GM12878 (cell line): ENCODE data around the gene SNAPC4. TPM values are rescaled to one million over a fixed set of nuclear protein-coding genes. Genes with fewer than 3 reads are reported as not detected.

Experiments
- ATAC-seq: fragments of 200-7000 bp; cut with Tn5 transposase; 3 replicates; pipeline ENCODE4 v1.9.1; 2020; ENCODE audit warnings: mild to moderate bottlenecking, moderate library complexity
- BruUV-seq: library from RNA; stranded (reverse); fragments of 400-500 nt; replicated peaks from 2 replicates; lab custom pipeline; 2021; lab: Mats Ljungman, UMichigan
- CTCF ChIA-PET: fragments of 300-600 bp; sonication (Branson Sonifier 250); formaldehyde crosslinking; extraction: SDS; loops from one replicate; lab custom pipeline; 2021; ENCODE audit warnings: inconsistent platforms; lab: Yijun Ruan, JAX
- POLR2A ChIA-PET: fragments of 350-600 bp; formaldehyde crosslinking; extraction: SDS; loops from one replicate; lab custom pipeline; 2021; ENCODE audit warnings: inconsistent platforms; lab: Charles Lee
- RAD21 ChIA-PET: fragments of 300-600 bp; sonication (Branson Sonifier 250); formaldehyde crosslinking; loops from one replicate; lab custom pipeline; 2023; ENCODE audit warnings: antibody characterized with exemption; ENCODE audit not compliant: unreplicated experiment; lab: Charles Lee
- SMC1A ChIA-PET: fragments of 300-600 bp; sonication (Branson Sonifier 250); formaldehyde crosslinking; loops from one replicate; lab custom pipeline; 2023; ENCODE audit not compliant: unreplicated experiment, uncharacterized antibody; lab: Charles Lee
- DNase-seq: peaks from one replicate; pipeline ENCODE4 v3.0.0-alpha.2; 2011; ENCODE audit warnings: low read depth, low spot score
- FAIRE-seq: peaks from 3 replicates; lab custom pipeline; 2011; peaks lifted over from hg19 to GRCh38; lab: Jason Lieb, UNC
- H2AFZ ChIP-seq: 2 replicates; pipeline ENCODE4 v1.6.0; 2011; ENCODE audit warnings: low read depth, low read length, control low read depth; ENCODE audit not compliant: control insufficient read depth
- H3K27ac ChIP-seq: 2 replicates; pipeline ENCODE4 v1.5.1; 2011; ENCODE audit warnings: control low read depth; ENCODE audit not compliant: control insufficient read depth, insufficient read depth
- H3K27me3 ChIP-seq, 2 experiments: replicated peaks in 1 of 2; 2 replicates each; pipeline versions ENCODE4 v1.6.0 to v1.6.1; 2011; ENCODE audit warnings: low read length in 1 of 2; ENCODE audit not compliant: control insufficient read depth in 2 of 2, insufficient read depth in 2 of 2
- H3K36me3 ChIP-seq, 2 experiments: 2 replicates each; pipeline ENCODE4 v1.5.1; 2011; ENCODE audit warnings: low read length in 1 of 2; ENCODE audit not compliant: control insufficient read depth in 2 of 2, insufficient read depth in 2 of 2
- H3K4me1 ChIP-seq: 2 replicates; pipeline ENCODE4 v1.6.1; 2011; ENCODE audit warnings: mild to moderate bottlenecking, low read length, moderate library complexity, mixed read lengths; ENCODE audit not compliant: control insufficient read depth, insufficient read depth
- H3K4me2 ChIP-seq: 2 replicates; pipeline ENCODE4 v1.6.0; 2011; ENCODE audit warnings: control low read depth; ENCODE audit not compliant: control insufficient read depth, insufficient read depth
- H3K4me3 ChIP-seq: fragments of 200-600 bp; sonication (generic); 2 replicates; pipeline ENCODE4 v1.5.1; 2016
- H3K79me2 ChIP-seq: 2 replicates; pipeline ENCODE4 v1.6.0; 2011; ENCODE audit warnings: low read length; ENCODE audit not compliant: control insufficient read depth, insufficient read depth
- H3K9ac ChIP-seq: 2 replicates; pipeline ENCODE4 v1.8.0; 2011; ENCODE audit warnings: low read length, control low read depth, mixed read lengths; ENCODE audit not compliant: control insufficient read depth, insufficient read depth
- H3K9me3 ChIP-seq: replicated peaks from 3 replicates; pipeline ENCODE4 v1.5.1; 2011; ENCODE audit warnings: mild to moderate bottlenecking, low read length; ENCODE audit not compliant: control insufficient read depth, insufficient read depth
- H4K20me1 ChIP-seq: 2 replicates; pipeline ENCODE4 v1.6.0; 2011; ENCODE audit not compliant: control insufficient read depth, insufficient read depth
- BHLHE40 ChIP-seq, 2 experiments: fragments of 450-650 bp in 1 of 2; IDR thresholded peaks; 2 replicates each; pipeline ENCODE4 v1.6.1; 2011 to 2017; ENCODE audit warnings: low read depth in 2 of 2, borderline replicate concordance in 1 of 2, improper control_type of control experiment in 1 of 2, low read length in 1 of 2, mild to moderate bottlenecking in 1 of 2
- EGR1 ChIP-seq, 2 experiments: IDR thresholded peaks; 1 replicate in 1 of 2; 2 replicates in 1 of 2; pipeline ENCODE4 v1.6.1; 2011 to 2012; ENCODE audit warnings: low read depth in 2 of 2, low read length in 2 of 2, borderline replicate concordance in 1 of 2, mild to moderate bottlenecking in 1 of 2, moderate library complexity in 1 of 2
- EP300 ChIP-seq, 2 experiments: fragments of 150-350 bp in 1 of 2; IDR thresholded peaks; 2 replicates each; pipeline ENCODE4 v1.6.1; 2011 to 2012; ENCODE audit warnings: low read depth in 2 of 2, low read length in 2 of 2, borderline replicate concordance in 1 of 2, improper control_type of control experiment in 1 of 2, inconsistent platforms in 1 of 2; ENCODE audit not compliant: control insufficient read depth in 1 of 2
- GATAD2B ChIP-seq: fragments of 450-650 bp; conservative IDR thresholded peaks from 2 replicates; pipeline ENCODE4 v1.6.1; 2017; ENCODE audit warnings: low read depth, mild to moderate bottlenecking, moderate library complexity
- IKZF1 ChIP-seq: fragments of 450-650 bp; conservative IDR thresholded peaks from 2 replicates; pipeline ENCODE4 v1.6.1; 2017; ENCODE audit warnings: antibody characterized with exemption, mild to moderate bottlenecking
- MTA2 ChIP-seq: fragments of 450-650 bp; IDR thresholded peaks from 2 replicates; pipeline ENCODE4 v1.6.1; 2016; ENCODE audit warnings: low read depth, mild to moderate bottlenecking, moderate library complexity
- NR2C1 ChIP-seq: fragments of 450-650 bp; IDR thresholded peaks from 2 replicates; pipeline ENCODE4 v1.6.1; 2017; ENCODE audit warnings: antibody characterized with exemption, mild to moderate bottlenecking, moderate library complexity
- PAX5 ChIP-seq: IDR thresholded peaks from 2 replicates; pipeline ENCODE4 v1.6.1; 2011; ENCODE audit warnings: low read depth, low read length, borderline replicate concordance
- POU2F2 ChIP-seq: IDR thresholded peaks from 3 replicates; pipeline ENCODE4 v1.6.1; 2011; ENCODE audit warnings: low read depth, mild to moderate bottlenecking, low read length, borderline replicate concordance
- RB1 ChIP-seq: fragments of 450-650 bp; formaldehyde crosslinking; IDR thresholded peaks from 2 replicates; pipeline ENCODE4 v1.6.1; 2017; ENCODE audit warnings: mild to moderate bottlenecking, borderline replicate concordance
- SIX5 ChIP-seq: IDR thresholded peaks from 2 replicates; pipeline ENCODE4 v1.6.1; 2011; ENCODE audit warnings: mild to moderate bottlenecking, low read depth, low read length, moderate library complexity; ENCODE audit not compliant: severe bottlenecking
- SMAD1 ChIP-seq: fragments of 450-650 bp; IDR thresholded peaks from 2 replicates; pipeline ENCODE4 v1.6.1; 2018; ENCODE audit warnings: mild to moderate bottlenecking, low read depth; ENCODE audit not compliant: partially characterized antibody
- SMAD5 ChIP-seq: IDR thresholded peaks from 2 replicates; pipeline ENCODE4 v1.6.1; 2016; ENCODE audit warnings: antibody characterized with exemption, low read depth
- TBL1XR1 ChIP-seq: IDR thresholded peaks from 2 replicates; pipeline ENCODE4 v1.6.1; 2012; ENCODE audit warnings: low read depth, low read length, improper control_type of control experiment
- ZNF207 ChIP-seq: fragments of 450-650 bp; IDR thresholded peaks from 2 replicates; pipeline ENCODE4 v1.6.1; 2014; ENCODE audit warnings: antibody characterized with exemption, mild to moderate bottlenecking, borderline replicate concordance
- ZSCAN29 ChIP-seq: fragments of 450-650 bp; IDR thresholded peaks from 2 replicates; pipeline ENCODE4 v1.6.1; 2017; ENCODE audit warnings: mild to moderate bottlenecking, moderate library complexity
- WGBS: methylation state at CpG from one replicate; pipeline ENCODE4 v1.1.6; 2016; ENCODE audit warnings: low lambda C conversion rate; ENCODE audit not compliant: insufficient replicate concordance, insufficient coverage; ENCODE audit errors: missing lambda C conversion rate; 5-methylcytosine and 5-hydroxymethylcytosine counted together
- in situ Hi-C: fragments of 300-500 bp; cut with MboI; formaldehyde crosslinking; loops from 9 replicates; pipeline ENCODE4 v1.14.3; 2018; ENCODE audit warnings: mixed read lengths
- intact Hi-C: fragments of 100-400 bp; cut with micrococcal nuclease; formaldehyde crosslinking; loops from one replicate; pipeline ENCODE4 v1.14.2; 2022; ENCODE audit not compliant: unreplicated experiment
- polyA plus RNA-seq, 11 experiments: library from polyadenylated mRNA; depleted of rRNA in 4 of 11; unstranded in 6 of 11; stranded (reverse) in 5 of 11; fragments of >200 nt; fragmentation: Nextera tagmentation in 4 of 11; fragmentation: Illumina TruSeq in 1 of 11; extraction: Ambion mirVana in 4 of 11; extraction: Trizol in 1 of 11; gene quantifications; 1 replicate in 1 of 11; 2 replicates in 10 of 11; pipeline versions ENCODE4 v1.2.1 to v1.2.3, GENCODE V29; 2011 to 2016; ENCODE audit warnings: inconsistent platforms in 2 of 11, missing spikeins in 2 of 11, low read depth in 1 of 11
- total RNA-seq, 4 experiments: library from RNA; depleted of rRNA in 3 of 4; stranded (reverse); fragments of >200 nt in 3 of 4; fragmentation: Illumina TruSeq in 1 of 4; extraction: Trizol in 1 of 4; gene quantifications; 2 replicates each; pipeline versions ENCODE4 v1.2.1 to v1.2.3, GENCODE V29; 2013 to 2021
- TF ChIP-seq, protein P1 (sequence below): fragments of 450-650 bp; conservative IDR thresholded peaks from 2 replicates; pipeline ENCODE4 v1.6.1; 2017; ENCODE audit warnings: mild to moderate bottlenecking, moderate library complexity
- TF ChIP-seq, protein P2 (sequence below): IDR thresholded peaks from 2 replicates; pipeline ENCODE4 v1.6.1; 2011; ENCODE audit warnings: low read depth, mild to moderate bottlenecking, low read length, moderate library complexity, borderline replicate concordance; ENCODE audit errors: extremely low read depth

The SNAPC4 gene
- total and polyA plus RNA-seq, 10 of the 15 experiments (the other 5 are each of a cell fraction or from before 2014, with no cell fraction given), result 0.42 to 19.8 (median 7.0) TPM

DNA sequence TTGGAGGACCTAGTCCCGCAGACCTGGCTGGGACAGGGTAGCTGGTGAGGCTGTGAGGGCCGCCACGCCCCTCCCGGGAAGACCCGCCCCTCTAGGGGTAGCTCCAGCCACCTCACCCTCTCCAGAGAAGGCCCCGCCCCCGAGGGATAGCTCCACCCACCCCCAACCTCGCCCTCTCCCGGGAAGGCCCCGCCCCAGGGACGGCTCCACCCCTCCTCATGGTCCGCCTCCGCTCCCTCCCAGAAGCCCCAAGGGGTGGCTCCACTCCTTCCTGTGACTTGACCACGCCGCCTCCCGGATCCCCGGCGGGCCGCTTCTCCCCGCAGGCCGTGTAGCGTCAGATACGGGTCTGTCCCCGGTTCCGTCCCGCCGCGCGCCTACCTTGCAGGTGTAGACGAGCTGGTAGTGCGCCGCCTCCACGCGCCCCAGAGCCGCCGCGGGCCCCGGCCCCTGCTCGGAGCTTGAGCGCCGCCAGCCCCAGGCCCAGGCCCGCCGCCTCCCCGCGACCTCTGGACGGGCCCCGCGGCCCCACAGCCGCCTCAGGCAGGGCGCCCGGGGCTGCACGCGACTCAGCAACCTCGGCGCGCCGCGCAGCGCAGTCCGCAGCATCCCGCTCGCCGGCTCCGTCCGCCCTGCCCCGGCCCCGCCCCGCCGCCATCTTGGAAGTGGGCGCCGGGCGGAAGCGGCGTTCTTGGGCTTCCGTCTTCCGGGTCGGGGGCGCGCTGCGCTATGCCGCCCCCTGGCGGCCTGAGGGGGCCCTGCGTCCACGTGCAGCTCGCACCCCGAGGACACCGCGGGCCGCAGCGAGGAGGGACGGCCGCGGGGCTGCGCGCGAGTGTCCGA is 36.6 kb downstream of the SNAPC4 start, which contains the start of gene DNLZ:
Gene DNLZ, minus strand, starts transcription at position 639 of the 843 bp plus-strand sequence. Its CDS starts 30 bp downstream, at position 609.
- Histone ChIP-seq H3K4me3 (peak within 1 kb of the TSS; percentile 89), H3K4me1 (peaks cover 10% of the 10 kb centered on the region), H3K9me3 (no peaks in the 10 kb centered on the region; the same call in 2 of the 3 replicates), H3K36me3 (no peaks in the 10 kb centered on the region), H3K27me3 (no peaks in the 10 kb centered on the region), H3K9ac (peak within 1 kb of the TSS; percentile 88), H2AFZ (peak within 1 kb of the TSS; percentile 75), H4K20me1 (no peaks in the 10 kb centered on the region), H3K4me2 (peak within 1 kb of the TSS; percentile 69), H3K79me2 (no peaks in the 10 kb centered on the region), H3K27ac (peak within 1 kb of the TSS; percentile 90)
- RAD21 ChIA-PET, result interaction anchor here (0.6 to 1.6 kb wide), 8 partner anchors 9 to 266 kb away, joined by 3 to 8 read pairs (median 4); no protein-coding TSS in a partner anchor
- FAIRE-seq (peak; percentile 96), ATAC-seq (peak; percentile 93), DNase-seq (peak; percentile 68)
- POLR2A ChIA-PET, result interaction anchor here (0.6 to 1.2 kb wide), 5 partner anchors 38 to 256 kb away, joined by 3 to 10 read pairs (median 4); no protein-coding TSS in a partner anchor
- WGBS, result 3% methylated on average over 52 of the region's 97 CpGs
- in situ Hi-C loops (no loop called here), intact Hi-C loops (no loop called here)
- CTCF ChIA-PET, result interaction anchor here (0.7 to 1.6 kb wide), 13 partner anchors 9 to 298 kb away, joined by 3 to 10 read pairs (median 4); partner anchors contain the start of genes ENTR1 and PMPCA
- BruUV-seq, result no TSS peak
- SMC1A ChIA-PET, result interaction anchor here (0.9 to 1.3 kb wide), 2 partner anchors 24 to 193 kb away, joined by 3 to 4 read pairs; no protein-coding TSS in a partner anchor
- peak in 1 of 2 experiments; percentile 89; a peak in 2 of 3 replicates for TF ChIP-seq EGR1 (IDR thresholded peaks at IDR 0.05; ENCODE audit: borderline replicate concordance in 1 of 2, low read depth in 2 of 2, low read length in 2 of 2)
- TF ChIP-seq, protein P1, sequence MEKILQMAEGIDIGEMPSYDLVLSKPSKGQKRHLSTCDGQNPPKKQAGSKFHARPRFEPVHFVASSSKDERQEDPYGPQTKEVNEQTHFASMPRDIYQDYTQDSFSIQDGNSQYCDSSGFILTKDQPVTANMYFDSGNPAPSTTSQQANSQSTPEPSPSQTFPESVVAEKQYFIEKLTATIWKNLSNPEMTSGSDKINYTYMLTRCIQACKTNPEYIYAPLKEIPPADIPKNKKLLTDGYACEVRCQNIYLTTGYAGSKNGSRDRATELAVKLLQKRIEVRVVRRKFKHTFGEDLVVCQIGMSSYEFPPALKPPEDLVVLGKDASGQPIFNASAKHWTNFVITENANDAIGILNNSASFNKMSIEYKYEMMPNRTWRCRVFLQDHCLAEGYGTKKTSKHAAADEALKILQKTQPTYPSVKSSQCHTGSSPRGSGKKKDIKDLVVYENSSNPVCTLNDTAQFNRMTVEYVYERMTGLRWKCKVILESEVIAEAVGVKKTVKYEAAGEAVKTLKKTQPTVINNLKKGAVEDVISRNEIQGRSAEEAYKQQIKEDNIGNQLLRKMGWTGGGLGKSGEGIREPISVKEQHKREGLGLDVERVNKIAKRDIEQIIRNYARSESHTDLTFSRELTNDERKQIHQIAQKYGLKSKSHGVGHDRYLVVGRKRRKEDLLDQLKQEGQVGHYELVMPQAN, result peak; percentile 95
- peak; percentile 70 for TF ChIP-seq SIX5
- peak; percentile 79; the same call in 1 of the 2 replicates for TF ChIP-seq ZNF207
- TF ChIP-seq, protein P2, sequence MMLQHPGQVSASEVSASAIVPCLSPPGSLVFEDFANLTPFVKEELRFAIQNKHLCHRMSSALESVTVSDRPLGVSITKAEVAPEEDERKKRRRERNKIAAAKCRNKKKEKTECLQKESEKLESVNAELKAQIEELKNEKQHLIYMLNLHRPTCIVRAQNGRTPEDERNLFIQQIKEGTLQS, result peak; percentile 19; the same call in 1 of the 2 replicates
- TF ChIP-seq ZSCAN29, result peak; percentile 80
- peak; percentile 89 for TF ChIP-seq NR2C1
- TF ChIP-seq SMAD5, result peak; percentile 77; the same call in 1 of the 2 replicates
- TF ChIP-seq TBL1XR1, result peak; percentile 46; the same call in 1 of the 2 replicates
- TF ChIP-seq RB1, result peak; percentile 68; the same call in 1 of the 2 replicates
- TF ChIP-seq EP300 (IDR thresholded peaks at IDR 0.05; ENCODE audit: borderline replicate concordance in 1 of 2, control insufficient read depth in 1 of 2, low read depth in 2 of 2, low read length in 2 of 2), result no peak
- TF ChIP-seq BHLHE40 (IDR thresholded peaks at IDR 0.05; ENCODE audit: borderline replicate concordance in 1 of 2, low read depth in 2 of 2, low read length in 1 of 2), result peak; percentile 94 to 99
- TF ChIP-seq GATAD2B, result peak; percentile 96
- peak; percentile 87 for TF ChIP-seq IKZF1
- no peak for TF ChIP-seq MTA2
- TF ChIP-seq PAX5, result peak; percentile 25; the same call in 1 of the 2 replicates
- no peak for TF ChIP-seq SMAD1
- TF ChIP-seq POU2F2, result peak; percentile 53; the same call in 2 of the 3 replicates
